KOPT-K1 (cell line): ENCODE results near the gene PTPN1.
"Not testable (repeated sequence)": the region's sequence is repeated elsewhere in the genome, so short reads cannot be mapped to it uniquely, and the experiment has no call there.

Experiments
- H3K27ac ChIP-seq: fragments of 200-600 bp; sonication (generic); 2 replicates; pipeline ENCODE4 v1.5.1; 2016; ENCODE audit warnings: antibody characterized with exemption, mild to moderate bottlenecking, low read depth, low read length; ENCODE audit not compliant: poor library complexity, severe bottlenecking
- H3K36me3 ChIP-seq: fragments of 200-600 bp; sonication (generic); 2 replicates; pipeline ENCODE4 v1.5.1; 2017; ENCODE audit warnings: antibody characterized with exemption, mild to moderate bottlenecking, low read length, moderate library complexity; ENCODE audit not compliant: insufficient read depth
- H3K9me3 ChIP-seq: fragments of 200-600 bp; sonication (generic); 2 replicates; pipeline ENCODE4 v1.5.1; 2017; ENCODE audit warnings: antibody characterized with exemption, low read length, mild to moderate bottlenecking; ENCODE audit not compliant: insufficient read depth, poor library complexity, severe bottlenecking

Gene PTPN1

GRCh38 chr20:50472693-50473664, 37.2 kb upstream of the PTPN1 start:
- no peaks in the 10 kb centered on the region for H3K9me3 ChIP-seq
- no peak overlapping the region for H3K27ac ChIP-seq
- no peaks in the 10 kb centered on the region for H3K36me3 ChIP-seq

GRCh38 chr20:50474356-50474755, 35.8 kb upstream of the PTPN1 start:
- not testable (repeated sequence) for H3K27ac ChIP-seq, H3K9me3 ChIP-seq, H3K36me3 ChIP-seq

GRCh38 chr20:50475681-50476292, 34.4 kb upstream of the PTPN1 start:
- Histone ChIP-seq H3K9me3 (no peaks in the 10 kb centered on the region), H3K27ac (no peak overlapping the region)

GRCh38 chr20:50477239-50477872, 32.8 kb upstream of the PTPN1 start:
- no peaks in the 10 kb centered on the region for H3K36me3 ChIP-seq
- H3K27ac ChIP-seq: no peak overlapping the region
- no peaks in the 10 kb centered on the region for H3K9me3 ChIP-seq

More at GRCh38 chr20:50475681-50476292, 34.4 kb upstream of the PTPN1 start:
- H3K36me3 ChIP-seq: no peaks in the 10 kb centered on the region

GRCh38 chr20:50478162-50478990, 31.8 kb upstream of the PTPN1 start:
- H3K36me3 ChIP-seq: no peaks in the 10 kb centered on the region
- H3K27ac ChIP-seq: no peak overlapping the region
- no peaks in the 10 kb centered on the region for H3K9me3 ChIP-seq

- Histone ChIP-seq H3K36me3 (no peaks in the 10 kb centered on the region), H3K27ac (no peak overlapping the region), H3K9me3 (peaks cover 5% of the 10 kb centered on the region)
These were observed 28.4 kb upstream of the PTPN1 start for GRCh38 chr20:50481741-50482140.

GRCh38 chr20:50482396-50482981, 27.7 kb upstream of the PTPN1 start:
- peaks cover 5% of the 10 kb centered on the region for H3K9me3 ChIP-seq
- no peaks in the 10 kb centered on the region for H3K36me3 ChIP-seq
- H3K27ac ChIP-seq: no peak overlapping the region

GRCh38 chr20:50484271-50484976, 25.8 kb upstream of the PTPN1 start:
- Histone ChIP-seq H3K27ac (peak overlapping the region; percentile 78), H3K36me3 (no peaks in the 10 kb centered on the region), H3K9me3 (peaks cover 5% of the 10 kb centered on the region)

GRCh38 chr20:50487397-50487796, 22.8 kb upstream of the PTPN1 start:
- no peaks in the 10 kb centered on the region for H3K36me3 ChIP-seq
- H3K9me3 ChIP-seq: peaks cover 5% of the 10 kb centered on the region
- H3K27ac ChIP-seq: no peak overlapping the region

- Histone ChIP-seq H3K9me3 (peaks cover 5% of the 10 kb centered on the region), H3K36me3 (no peaks in the 10 kb centered on the region), H3K27ac (no peak overlapping the region)
These were observed 21.9 kb upstream of the PTPN1 start for GRCh38 chr20:50488236-50488806.

- Histone ChIP-seq H3K36me3 (no peaks in the 10 kb centered on the region), H3K9me3 (no peaks in the 10 kb centered on the region), H3K27ac (no peak overlapping the region)
These were observed 19.0 kb upstream of the PTPN1 start for GRCh38 chr20:50491168-50491567.

GRCh38 chr20:50491926-50492634, 18.1 kb upstream of the PTPN1 start:
- Histone ChIP-seq H3K9me3 (no peaks in the 10 kb centered on the region), H3K27ac (no peak overlapping the region), H3K36me3 (no peaks in the 10 kb centered on the region)

GRCh38 chr20:50493881-50494253, 16.3 kb upstream of the PTPN1 start:
- no peak overlapping the region for H3K27ac ChIP-seq
- H3K36me3 ChIP-seq: no peaks in the 10 kb centered on the region
- no peaks in the 10 kb centered on the region for H3K9me3 ChIP-seq
